ENCODE results near the gene FADS6. TPM values are rescaled to one million over a fixed set of nuclear protein-coding genes. Genes with fewer than 3 reads are reported as not detected.

Gene FADS6
- total and polyA plus RNA-seq, 2 experiments from 2014 or later, result 0.42 to 0.73 TPM

- TF ChIP-seq ZNF462 (CRISPR knock-in tag; IDR thresholded peaks at IDR 0.05), result no peak
- TF ChIP-seq ZNF114 (CRISPR knock-in tag; IDR thresholded peaks at IDR 0.05), result no peak
- TF ChIP-seq ETS1 (IDR thresholded peaks at IDR 0.05), result no peak
- no peak for TF ChIP-seq CREB1 (CRISPR knock-in tag; IDR thresholded peaks at IDR 0.05; ENCODE audit: low read depth)
These were observed 29.8 kb downstream of the FADS6 start (continued) for GRCh38 chr17:74863420-74864296.

- H3K27ac ChIP-seq (ENCODE audit: low read depth), result no peak overlapping the region
- TF ChIP-seq STAT1 (IDR thresholded peaks at IDR 0.05; ENCODE audit: unreplicated experiment) (no peak), CTCF (conservative IDR thresholded peaks at IDR 0.05; ENCODE audit: low read depth in 2 of 2) (no peak), POLR2AphosphoS5 (IDR thresholded peaks at IDR 0.05; ENCODE audit: low read depth) (no peak), CREB1 (CRISPR knock-in tag; IDR thresholded peaks at IDR 0.05; ENCODE audit: low read depth) (no peak), EZH2phosphoT487 (IDR thresholded peaks at IDR 0.05; ENCODE audit: unreplicated experiment) (no peak)
- no peaks in the 10 kb centered on the region for H3K9me2 ChIP-seq (ENCODE audit: insufficient read depth)
- H3K4me1 Mint-ChIP-seq, result peaks cover 12% of the 10 kb centered on the region
- no peaks in the 10 kb centered on the region for H3K9me3 Mint-ChIP-seq
- peaks cover 8% of the 10 kb centered on the region; the same call in 1 of the 2 replicates for H3F3A ChIP-seq (replicated peaks; ENCODE audit: low read depth)
- H3K79me2 ChIP-seq (replicated peaks; ENCODE audit: insufficient read depth), result no peaks in the 10 kb centered on the region
- H4K20me1 ChIP-seq (replicated peaks; ENCODE audit: insufficient read depth), result no peaks in the 10 kb centered on the region; the same call in 1 of the 2 replicates
- H3K36me3 Mint-ChIP-seq (ENCODE audit: low read depth), result peaks cover 11% of the 10 kb centered on the region; the same call in 2 of the 3 replicates
- H3K4me1 ChIP-seq (ENCODE audit: insufficient read depth), result peaks cover 4% of the 10 kb centered on the region; the same call in 1 of the 2 replicates
- H3K4me3 ChIP-seq, result no peak overlapping the region
- no peaks in the 10 kb centered on the region for H3K36me3 ChIP-seq (ENCODE audit: insufficient read depth)
- peaks cover 44% of the 10 kb centered on the region for H3K27me3 ChIP-seq (ENCODE audit: insufficient read depth)
- H3K4me3 Mint-ChIP-seq, result no peak overlapping the region
- peaks cover 42% of the 10 kb centered on the region for H3K27me3 Mint-ChIP-seq (ENCODE audit: insufficient read depth, low read depth, poor library complexity)
- ATAC-seq (no peak), DNase-seq (ENCODE audit: low spot score) (no peak)
- H3K27ac Mint-ChIP-seq, result no peak overlapping the region
- H2AFZ ChIP-seq, result no peak overlapping the region
- H3K4me2 ChIP-seq, result no peak overlapping the region
These were observed 30.5 kb downstream of the FADS6 start for GRCh38 chr17:74862919-74863318.

All from GM23338 (cell line).